ENCODE results near the gene IFITM2.
"Not testable (repeated sequence)": the region's sequence is repeated elsewhere in the genome, so short reads cannot be mapped to it uniquely, and the experiment has no call there.

Gene IFITM2

DNA sequence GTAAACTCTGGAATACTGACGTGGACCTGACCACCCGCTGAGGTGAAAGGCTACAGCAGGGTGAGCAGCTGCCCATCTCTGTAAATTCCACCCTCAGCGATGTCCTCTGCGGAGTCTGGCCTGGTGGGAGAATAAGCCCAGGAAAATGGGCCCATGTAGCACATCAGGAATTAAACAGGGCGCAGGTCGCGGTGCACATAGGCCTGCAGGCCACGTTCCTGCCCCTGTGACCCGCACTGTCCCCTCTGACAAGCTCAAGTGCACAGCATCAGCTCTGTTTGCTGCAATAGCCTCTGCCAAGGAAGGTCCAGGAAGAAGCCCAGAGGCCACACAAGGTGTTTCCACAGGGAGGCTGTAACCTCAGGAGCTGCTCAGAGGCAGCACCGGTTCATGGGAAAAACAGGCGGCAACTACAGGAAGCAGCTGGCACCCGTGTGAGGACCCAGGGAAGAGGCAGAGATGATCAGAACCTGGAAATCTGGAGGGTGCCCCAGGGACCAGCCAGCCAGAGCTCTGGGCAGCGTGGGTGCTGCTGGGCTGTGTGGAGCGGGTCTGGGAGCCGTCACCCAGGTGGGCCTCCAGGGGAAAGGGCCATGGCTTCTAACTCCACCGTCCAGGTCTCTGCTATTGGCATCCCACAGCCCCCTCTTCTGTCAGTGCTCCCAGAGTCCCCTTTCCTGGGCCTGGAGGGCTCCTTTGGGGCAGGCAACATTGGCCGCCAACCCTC, 808 bp upstream of the IFITM2 start:
- no peak for DNase-seq

DNA sequence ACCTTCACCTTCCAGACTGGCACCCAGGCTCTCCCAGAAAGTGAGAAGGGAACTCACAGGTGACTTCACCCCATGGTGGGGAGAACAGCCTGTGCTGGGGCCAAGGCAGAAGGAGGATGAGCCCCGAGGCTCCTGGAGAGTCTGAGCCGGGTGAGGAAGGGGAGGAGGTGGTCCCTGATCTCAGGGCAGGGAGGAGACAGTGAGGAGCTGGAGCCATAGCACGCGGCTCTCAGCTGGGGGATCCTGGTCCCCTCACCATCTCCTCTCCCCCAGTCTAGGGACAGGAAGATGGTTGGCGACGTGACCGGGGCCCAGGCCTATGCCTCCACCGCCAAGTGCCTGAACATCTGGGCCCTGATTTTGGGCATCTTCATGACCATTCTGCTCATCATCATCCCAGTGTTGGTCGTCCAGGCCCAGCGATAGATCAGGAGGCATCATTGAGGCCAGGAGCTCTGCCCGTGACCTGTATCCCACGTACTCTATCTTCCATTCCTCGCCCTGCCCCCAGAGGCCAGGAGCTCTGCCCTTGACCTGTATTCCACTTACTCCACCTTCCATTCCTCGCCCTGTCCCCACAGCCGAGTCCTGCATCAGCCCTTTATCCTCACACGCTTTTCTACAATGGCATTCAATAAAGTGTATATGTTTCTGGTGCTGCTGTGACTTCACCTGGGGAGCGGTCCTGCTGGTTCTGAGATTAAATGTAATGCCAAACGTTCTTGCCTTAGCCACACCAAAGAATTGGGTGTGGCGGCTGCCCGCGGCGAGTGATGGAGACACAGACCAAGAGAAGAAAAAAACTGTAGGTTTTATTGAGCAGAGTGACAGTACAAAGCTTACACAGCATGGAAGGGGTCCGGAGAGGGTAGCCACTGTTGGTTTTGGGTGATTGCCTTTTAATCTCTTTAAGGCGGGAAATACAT, 1.4 kb downstream of the IFITM2 start:
- not testable (repeated sequence) for DNase-seq

GRCh38 chr11:309979-310572, 2.5 kb downstream of the IFITM2 start:
- not testable (repeated sequence) for DNase-seq

GRCh38 chr11:311013-311748, 3.6 kb downstream of the IFITM2 start:
- DNase-seq = not testable (repeated sequence)

GRCh38 chr11:312092-312816, 4.6 kb downstream of the IFITM2 start:
- DNase-seq = no peak

DNA sequence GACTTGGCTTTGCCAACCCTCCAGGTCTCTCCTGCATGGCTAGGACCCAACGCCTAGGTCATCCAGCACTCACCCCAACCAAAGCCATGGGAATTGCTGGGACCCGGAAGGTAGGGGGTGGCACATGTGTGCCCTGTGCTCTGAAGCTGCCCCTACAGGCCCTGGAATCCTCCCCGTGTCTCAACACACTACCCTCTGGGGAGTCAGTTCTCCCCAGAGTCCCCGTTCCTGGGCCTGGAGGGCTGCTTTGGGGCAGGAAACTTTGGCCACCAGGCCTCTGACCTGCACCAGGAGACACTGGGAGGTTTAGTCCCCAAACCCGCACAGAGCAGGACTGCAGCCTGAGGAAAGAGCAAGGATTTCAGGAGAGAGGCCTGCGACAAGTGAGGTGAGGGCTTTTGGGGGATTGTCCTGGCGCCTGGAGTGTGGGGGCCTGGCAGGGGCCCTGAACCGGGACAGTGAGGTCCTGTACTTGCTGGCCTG, 5.7 kb downstream of the IFITM2 start:
- DNase-seq = no peak

DNA sequence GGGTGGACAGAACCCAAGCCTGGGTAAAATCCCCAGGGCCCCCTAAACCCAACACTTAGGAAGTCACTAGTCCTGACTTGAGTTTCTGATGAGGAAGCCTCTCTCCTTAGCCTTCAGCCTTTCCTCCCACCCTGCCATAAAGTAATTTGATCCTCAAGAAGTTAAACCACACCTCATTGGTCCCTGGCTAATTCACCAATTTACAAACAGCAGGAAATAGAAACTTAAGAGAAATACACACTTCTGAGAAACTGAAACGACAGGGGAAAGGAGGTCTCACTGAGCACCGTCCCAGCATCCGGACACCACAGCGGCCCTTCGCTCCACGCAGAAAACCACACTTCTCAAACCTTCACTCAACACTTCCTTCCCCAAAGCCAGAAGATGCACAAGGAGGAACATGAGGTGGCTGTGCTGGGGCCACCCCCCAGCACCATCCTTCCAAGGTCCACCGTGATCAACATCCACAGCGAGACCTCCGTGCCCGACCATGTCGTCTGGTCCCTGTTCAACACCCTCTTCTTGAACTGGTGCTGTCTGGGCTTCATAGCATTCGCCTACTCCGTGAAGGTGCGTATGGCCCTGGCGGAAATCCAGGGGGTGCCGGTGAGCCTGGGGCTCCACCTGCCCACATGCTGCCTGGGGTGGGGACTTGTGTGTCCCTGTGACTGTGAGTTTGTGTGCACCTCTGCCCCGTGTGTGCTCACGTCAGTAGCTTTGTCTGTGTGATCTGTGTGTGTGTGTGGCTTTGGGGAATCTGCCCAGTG, 6.4 kb downstream of the IFITM2 start, which contains the start of gene IFITM1:
Gene IFITM1, plus strand, starts transcription at position 254 of the 767 bp plus-strand sequence. Its CDS starts 131 bp downstream, at position 385.
- no peak for DNase-seq

GRCh38 chr11:314554-314875, 6.9 kb downstream of the IFITM2 start:
- DNase-seq = not testable (repeated sequence)

DNA sequence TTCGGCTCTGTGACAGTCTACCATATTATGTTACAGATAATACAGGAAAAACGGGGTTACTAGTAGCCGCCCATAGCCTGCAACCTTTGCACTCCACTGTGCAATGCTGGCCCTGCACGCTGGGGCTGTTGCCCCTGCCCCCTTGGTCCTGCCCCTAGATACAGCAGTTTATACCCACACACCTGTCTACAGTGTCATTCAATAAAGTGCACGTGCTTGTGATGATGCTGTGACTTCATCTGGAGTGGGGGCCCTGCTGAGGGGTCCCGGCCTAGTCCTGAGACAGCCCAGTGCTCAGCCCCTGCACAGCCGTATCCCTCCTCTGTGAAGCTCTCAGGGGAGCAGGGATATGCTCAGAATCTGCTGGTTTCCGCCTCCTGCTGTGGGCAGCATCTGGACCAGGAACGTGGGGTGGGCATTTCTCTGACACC, 7.5 kb downstream of the IFITM2 start:
- DNase-seq = no peak

DNA sequence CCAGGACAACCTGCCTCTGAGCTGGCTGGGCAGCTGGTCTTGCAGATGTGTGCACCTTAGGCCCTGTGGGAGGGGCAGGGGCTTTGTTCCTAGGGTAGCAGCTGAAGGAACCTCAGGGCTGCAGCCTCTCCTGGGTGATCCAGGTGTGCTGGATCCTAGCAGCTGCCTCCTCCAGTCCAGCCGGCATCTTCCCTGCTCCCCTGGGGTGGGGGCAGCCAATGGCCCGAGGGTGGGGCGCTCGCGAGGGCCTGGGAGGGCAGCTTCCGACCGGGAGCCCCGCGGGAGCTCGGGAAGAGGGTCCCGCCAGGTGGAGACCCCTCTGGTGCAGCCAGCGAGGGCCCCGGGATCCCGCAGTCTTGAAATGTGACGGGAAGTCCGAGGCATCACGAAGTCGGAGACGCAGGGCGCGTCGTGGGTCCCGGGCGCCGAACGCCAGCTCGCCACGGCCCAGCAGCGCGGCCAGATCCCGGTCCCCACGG, 7.9 kb downstream of the IFITM2 start:
- no peak for DNase-seq

GRCh38 chr11:316031-316701, 8.6 kb downstream of the IFITM2 start:
- DNase-seq = no peak

- DNase-seq = no peak
These were observed 9.3 kb downstream of the IFITM2 start for GRCh38 chr11:316891-317301.

DNA sequence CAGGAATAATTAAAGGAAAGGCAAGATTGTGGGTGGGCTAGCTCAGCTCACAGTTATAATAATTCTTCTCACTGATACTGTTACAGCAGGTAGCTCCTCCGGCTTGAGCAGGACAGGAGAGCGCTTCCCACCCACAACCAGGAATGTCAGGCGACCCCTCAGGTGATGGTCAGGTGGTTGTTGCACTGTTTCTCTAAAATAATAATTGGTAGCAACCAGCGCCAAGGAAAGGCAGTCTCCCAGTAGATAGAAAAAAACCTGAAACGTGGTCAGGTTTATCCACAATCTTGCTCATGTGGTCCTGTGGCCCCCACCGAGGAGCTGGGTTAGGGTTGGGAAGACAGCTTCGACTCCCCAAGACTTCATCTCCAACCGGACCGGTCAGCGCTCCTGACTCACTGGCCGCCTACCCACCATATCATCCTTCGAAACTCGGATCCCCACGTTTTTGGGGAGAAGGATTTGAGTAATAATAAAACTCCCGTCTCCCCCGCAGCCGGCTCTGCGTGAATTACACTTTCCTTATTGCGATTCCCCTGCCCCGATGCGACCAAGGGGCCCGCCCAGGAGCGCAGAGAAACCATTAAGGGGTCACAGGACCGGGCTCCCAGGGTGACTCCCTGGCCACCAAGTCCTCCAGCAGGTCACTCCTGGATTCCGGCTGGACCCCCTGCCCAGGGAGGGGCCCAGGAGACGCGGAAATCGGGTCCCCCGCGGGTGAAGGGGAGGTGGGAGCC, 10.2 kb downstream of the IFITM2 start:
- not testable (repeated sequence) for DNase-seq

DNA sequence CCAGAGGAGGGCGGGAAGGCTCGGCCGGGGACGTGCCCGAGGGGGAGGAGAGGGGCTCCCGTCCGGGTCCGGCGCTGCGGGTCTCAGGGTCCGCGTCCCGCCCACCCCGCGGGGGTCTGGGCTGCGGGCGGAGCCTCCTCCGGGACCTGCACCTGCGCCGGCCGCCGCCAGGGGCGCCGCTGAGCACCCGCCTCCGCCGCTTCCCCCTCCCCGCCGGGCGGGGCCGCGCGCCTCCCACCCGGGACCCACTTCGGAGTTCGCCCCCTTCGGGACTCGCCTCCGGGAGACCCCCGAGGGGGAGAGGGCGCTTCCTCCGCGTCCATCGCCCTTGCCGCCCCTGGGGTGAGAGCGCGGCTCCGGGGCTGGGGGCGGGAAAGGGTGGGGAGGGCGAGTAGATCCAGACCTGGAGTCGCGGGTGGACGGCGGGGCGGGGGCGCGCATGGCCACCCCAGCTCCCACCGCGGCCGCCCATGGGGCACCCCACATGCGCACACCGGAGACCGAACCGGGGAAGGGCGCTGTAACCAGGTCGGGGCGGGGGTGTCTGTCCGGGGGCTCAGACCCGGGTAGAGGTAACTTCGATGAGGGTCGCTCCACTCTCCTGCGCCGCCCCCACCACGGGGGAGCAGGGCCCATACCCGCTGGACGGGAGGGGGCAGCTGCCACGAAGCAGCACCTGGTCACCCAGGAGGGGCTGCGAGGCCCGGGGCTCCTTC, 10.9 kb downstream of the IFITM2 start:
- DNase-seq = not testable (repeated sequence)

- DNase-seq = not testable (repeated sequence)
These were observed 11.7 kb downstream of the IFITM2 start for GRCh38 chr11:319121-319887.

DNA sequence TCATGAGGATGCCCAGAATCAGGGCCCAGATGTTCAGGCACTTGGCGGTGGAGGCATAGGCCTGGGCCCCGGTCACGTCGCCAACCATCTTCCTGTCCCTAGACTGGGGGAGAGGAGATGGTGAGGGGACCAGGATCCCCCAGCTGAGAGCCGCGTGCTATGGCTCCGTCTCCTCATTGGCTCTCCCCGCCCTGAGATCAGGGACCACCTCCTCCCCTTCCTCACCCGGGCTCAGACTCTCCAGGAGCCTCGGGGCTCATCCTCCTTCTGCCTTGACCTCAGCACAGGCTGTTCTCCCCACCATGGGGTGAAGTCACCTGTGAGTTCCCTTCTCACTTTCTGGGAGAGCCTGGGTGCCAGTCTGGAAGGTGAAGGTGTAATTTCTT, 12.3 kb downstream of the IFITM2 start:
- DNase-seq = not testable (repeated sequence)

- DNase-seq = no peak
These were observed 16.5 kb downstream of the IFITM2 start for GRCh38 chr11:324156-324555.

All from nucleus accumbens (tissue), 56 donors.